NCI-H2029 (cell line): ENCODE measurements around the gene FOXP1.

Source experiments
- DNase-seq: peaks from one replicate; lab custom pipeline; 2025; lab: John Stamatoyannopoulos, UW

FOXP1 gene

DNA sequence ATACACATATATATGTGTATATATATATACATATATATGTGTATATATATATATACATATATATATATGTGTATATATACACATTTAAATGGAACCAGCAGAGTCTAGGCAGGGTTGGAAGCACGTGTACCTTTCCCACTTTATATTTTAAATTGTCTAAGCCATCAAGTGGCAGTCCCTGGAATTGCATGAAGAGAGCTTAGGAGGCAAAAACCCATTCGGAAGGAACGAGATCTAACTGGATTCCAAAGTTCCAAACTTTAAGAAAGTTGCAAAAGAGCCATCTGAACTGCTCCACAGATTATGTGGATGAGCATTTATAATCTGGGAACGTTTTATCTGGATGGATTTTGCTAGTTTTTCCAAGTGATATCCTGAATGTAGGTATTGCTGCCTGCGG is 186.5 kb downstream of the FOXP1 start:
- no peak for DNase-seq

- DNase-seq: no peak
Observed at GRCh38 chr3:71395927-71396695, 187.4 kb downstream of the FOXP1 start.

DNA sequence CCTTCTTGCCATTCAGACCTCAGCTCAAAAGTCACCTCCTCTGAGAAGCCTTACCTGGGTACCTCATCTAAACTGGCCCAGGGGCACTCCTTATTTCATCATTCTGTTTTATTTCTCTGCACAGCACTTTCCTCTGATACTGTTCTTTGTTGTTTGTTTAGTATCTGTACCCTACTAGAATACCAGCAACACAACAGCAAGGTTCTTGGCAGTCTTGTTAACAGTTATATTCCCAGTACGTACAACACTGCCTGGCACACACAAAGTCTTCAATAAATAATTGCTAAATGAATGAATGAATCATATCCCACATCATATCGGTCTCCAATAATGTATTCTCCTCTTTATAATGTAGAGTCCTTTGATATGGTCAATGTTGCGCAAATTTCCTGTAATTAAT is 188.1 kb downstream of the FOXP1 start:
- DNase-seq: no peak

GRCh38 chr3:71393745-71394144 is 189.8 kb downstream of the FOXP1 start:
- DNase-seq: no peak

GRCh38 chr3:71393093-71393492 is 190.4 kb downstream of the FOXP1 start:
- DNase-seq: no peak

GRCh38 chr3:71392251-71392650 is 191.3 kb downstream of the FOXP1 start:
- DNase-seq: no peak

GRCh38 chr3:71391361-71391760 is 192.2 kb downstream of the FOXP1 start:
- DNase-seq: no peak

DNA sequence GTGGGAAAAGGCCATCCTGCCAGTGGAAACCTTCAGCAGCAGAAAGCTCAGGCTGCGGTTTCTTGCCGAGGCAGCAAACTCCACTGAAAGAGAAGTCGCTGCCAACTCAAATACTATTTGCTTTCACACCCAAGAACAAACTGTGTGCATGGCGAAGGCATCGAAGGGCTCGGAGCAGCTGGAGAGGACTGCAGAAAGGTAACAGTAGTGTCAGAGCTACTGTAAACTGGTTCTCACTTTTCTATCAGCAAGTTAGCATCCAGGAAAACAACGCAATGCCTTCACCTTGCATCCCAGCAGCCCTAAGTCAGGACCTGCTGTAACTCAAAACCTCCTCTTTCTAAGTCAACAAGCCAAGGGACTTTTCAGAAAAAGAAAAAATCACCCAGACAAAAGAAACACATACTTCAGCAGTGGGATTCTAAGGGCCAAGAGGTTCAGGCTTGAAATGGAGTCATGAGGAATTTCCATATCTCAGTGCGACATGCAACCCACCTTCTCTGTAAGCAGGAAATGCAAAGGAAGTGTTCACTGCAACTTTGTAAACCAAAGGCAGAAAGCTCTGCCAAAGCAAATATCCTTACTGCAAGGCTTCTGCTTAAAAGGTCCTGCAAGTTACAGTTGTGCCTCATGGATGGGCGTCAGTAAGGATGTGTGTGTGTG is 193.5 kb downstream of the FOXP1 start:
- peak; percentile 42 for DNase-seq

GRCh38 chr3:71389191-71389590 is 194.3 kb downstream of the FOXP1 start:
- peak; percentile 61 for DNase-seq

DNA sequence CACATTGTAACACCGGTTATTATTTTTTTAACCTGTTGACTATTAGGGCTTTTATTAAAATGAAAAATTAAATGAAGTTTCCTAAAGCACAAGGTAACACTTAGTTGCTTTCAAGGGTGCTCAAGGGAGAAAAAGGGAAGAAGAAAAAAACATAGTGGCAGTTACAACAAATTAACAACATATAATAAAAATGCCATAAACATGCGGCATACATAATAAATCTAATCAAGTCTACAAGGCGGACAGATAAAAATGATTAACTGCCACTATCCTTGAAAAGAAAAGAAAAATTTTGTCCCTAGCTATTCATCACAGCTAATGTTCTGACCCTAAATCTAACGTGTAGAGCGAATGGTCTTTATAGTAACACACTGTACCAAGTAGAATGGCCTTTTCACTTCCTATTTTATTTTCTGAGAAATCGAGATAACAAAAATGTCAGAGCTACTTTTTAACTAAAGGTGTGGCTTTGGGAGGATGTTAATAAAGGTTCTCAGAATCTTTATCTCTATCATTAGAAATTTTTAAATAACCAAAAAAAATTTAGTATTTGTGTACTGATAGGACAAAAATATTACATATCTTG is 194.9 kb downstream of the FOXP1 start:
- DNase-seq: no peak

GRCh38 chr3:71387586-71387985 is 195.9 kb downstream of the FOXP1 start:
- DNase-seq: no peak

DNA sequence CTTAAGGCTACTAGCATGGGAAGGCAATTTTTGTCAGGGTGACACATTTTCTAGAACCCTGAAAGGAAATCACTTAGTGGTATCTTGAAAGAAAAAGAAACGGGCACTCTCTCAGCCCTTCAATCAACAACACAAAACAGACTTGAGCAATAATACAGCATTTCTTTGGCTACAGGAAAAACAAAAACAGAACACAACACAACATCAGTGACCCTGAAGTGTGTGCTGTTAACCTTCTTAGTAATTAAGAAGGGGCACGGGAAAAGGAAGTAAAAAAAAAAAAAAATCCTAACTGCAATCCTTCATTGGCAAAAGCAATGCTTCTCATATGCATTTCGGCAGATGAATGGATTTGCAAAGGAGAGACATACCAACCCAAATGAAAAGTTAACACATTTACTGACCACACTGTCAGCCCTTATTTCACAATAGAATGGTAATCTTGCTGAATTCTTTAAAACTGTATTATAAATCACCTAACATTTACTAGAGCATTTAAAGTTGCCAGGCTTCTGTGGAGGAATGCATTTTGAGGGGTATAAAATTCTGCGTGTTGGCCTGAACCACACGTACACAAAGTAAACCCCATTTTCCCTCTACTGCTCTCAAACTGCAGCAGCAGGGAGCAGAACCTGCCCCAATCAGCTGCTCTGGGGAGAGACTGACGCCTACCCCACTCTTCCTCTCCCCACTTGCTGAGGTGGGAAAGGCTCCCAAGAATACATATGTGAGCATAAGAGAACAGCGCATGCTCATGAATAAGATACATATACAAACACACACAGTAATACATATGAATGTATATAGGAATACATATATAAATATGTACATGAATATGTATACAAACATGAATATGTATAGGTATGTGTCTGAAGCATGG is 198.5 kb downstream of the FOXP1 start:
- DNase-seq: no peak

GRCh38 chr3:71384388-71384787 is 199.1 kb downstream of the FOXP1 start:
- no peak for DNase-seq

- DNase-seq: no peak
Observed at GRCh38 chr3:71380096-71380495, 203.4 kb downstream of the FOXP1 start.

DNA sequence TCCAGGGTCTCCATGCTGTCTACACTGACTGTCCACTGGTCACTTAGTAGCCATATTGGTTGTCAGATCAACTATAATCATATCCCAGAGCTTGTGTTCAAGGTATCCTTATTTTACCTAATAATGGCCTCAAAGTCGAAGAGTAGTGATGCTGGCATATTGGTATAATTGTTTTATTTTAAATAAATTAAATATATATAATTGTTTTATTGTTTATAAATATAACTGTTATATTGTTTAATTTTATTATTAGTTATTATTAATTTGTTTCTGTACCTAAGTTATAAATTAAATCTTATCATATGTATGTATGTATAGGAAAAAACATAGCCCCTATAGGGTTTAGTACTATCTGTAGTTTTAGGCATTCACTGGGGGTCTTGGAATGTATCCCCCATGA is 205.0 kb downstream of the FOXP1 start:
- DNase-seq: no peak

GRCh38 chr3:71376911-71377310 is 206.6 kb downstream of the FOXP1 start:
- DNase-seq: no peak

DNA sequence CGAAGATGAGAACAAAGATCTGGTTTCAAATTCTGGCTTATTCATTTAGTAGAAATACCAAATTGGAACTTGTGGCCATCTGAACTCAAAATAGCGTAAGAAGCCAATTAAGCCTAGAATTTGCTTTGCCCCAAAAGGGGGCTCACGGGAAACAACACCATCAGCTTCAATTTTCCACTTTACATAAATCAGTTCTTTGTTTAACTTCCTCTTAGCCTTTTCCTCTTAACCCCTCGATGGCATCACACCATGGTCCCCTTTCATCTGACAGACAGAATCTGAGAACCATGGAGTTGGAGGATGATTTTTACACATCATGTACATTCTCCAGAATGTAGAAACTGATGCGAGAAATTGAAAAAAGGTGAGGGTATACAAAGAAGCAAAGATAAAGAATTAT is 207.0 kb downstream of the FOXP1 start:
- DNase-seq: no peak

GRCh38 chr3:71374582-71374981 is 208.9 kb downstream of the FOXP1 start:
- DNase-seq: no peak

- DNase-seq: no peak
Observed at GRCh38 chr3:71372911-71373637, 210.5 kb downstream of the FOXP1 start.

- DNase-seq: no peak
Observed at GRCh38 chr3:71372241-71372768, 211.2 kb downstream of the FOXP1 start.

GRCh38 chr3:71371282-71371681 is 212.2 kb downstream of the FOXP1 start:
- DNase-seq: no peak
